IPS-18a (cell line): ENCODE results near the gene ARHGAP23.

Experiments
- H3K27ac ChIP-seq: one replicate; pipeline ENCODE4 v1.5.1; 2013; ENCODE audit warnings: low read length
- H3K27me3 ChIP-seq: one replicate; pipeline ENCODE4 v1.6.1; 2013; ENCODE audit warnings: mild to moderate bottlenecking, low read length; ENCODE audit not compliant: control insufficient read depth, insufficient read depth
- H3K36me3 ChIP-seq: one replicate; pipeline ENCODE4 v1.6.1; 2013; ENCODE audit warnings: low read depth, low read length; ENCODE audit not compliant: control insufficient read depth
- H3K4me1 ChIP-seq: one replicate; pipeline ENCODE4 v1.6.1; 2013; ENCODE audit warnings: low read depth, low read length; ENCODE audit not compliant: control insufficient read depth
- H3K4me3 ChIP-seq: one replicate; pipeline ENCODE4 v1.5.1; 2013; ENCODE audit warnings: low read length
- H3K9ac ChIP-seq: one replicate; pipeline ENCODE4 v1.6.1; 2013; ENCODE audit warnings: mild to moderate bottlenecking, low read length, moderate library complexity
- H3K9me3 ChIP-seq: one replicate; pipeline ENCODE4 v1.6.1; 2013; ENCODE audit warnings: low read depth, low read length; ENCODE audit not compliant: control insufficient read depth

ARHGAP23 gene, protein sequence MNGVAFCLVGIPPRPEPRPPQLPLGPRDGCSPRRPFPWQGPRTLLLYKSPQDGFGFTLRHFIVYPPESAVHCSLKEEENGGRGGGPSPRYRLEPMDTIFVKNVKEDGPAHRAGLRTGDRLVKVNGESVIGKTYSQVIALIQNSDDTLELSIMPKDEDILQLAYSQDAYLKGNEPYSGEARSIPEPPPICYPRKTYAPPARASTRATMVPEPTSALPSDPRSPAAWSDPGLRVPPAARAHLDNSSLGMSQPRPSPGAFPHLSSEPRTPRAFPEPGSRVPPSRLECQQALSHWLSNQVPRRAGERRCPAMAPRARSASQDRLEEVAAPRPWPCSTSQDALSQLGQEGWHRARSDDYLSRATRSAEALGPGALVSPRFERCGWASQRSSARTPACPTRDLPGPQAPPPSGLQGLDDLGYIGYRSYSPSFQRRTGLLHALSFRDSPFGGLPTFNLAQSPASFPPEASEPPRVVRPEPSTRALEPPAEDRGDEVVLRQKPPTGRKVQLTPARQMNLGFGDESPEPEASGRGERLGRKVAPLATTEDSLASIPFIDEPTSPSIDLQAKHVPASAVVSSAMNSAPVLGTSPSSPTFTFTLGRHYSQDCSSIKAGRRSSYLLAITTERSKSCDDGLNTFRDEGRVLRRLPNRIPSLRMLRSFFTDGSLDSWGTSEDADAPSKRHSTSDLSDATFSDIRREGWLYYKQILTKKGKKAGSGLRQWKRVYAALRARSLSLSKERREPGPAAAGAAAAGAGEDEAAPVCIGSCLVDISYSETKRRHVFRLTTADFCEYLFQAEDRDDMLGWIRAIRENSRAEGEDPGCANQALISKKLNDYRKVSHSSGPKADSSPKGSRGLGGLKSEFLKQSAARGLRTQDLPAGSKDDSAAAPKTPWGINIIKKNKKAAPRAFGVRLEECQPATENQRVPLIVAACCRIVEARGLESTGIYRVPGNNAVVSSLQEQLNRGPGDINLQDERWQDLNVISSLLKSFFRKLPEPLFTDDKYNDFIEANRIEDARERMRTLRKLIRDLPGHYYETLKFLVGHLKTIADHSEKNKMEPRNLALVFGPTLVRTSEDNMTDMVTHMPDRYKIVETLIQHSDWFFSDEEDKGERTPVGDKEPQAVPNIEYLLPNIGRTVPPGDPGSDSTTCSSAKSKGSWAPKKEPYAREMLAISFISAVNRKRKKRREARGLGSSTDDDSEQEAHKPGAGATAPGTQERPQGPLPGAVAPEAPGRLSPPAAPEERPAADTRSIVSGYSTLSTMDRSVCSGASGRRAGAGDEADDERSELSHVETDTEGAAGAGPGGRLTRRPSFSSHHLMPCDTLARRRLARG (N-terminal part only)

GRCh38 chr17:38428112-38428642 is at the start of gene ARHGAP23:
ARHGAP23 (plus strand) TSS chr17:38428464; CDS start chr17:38428486, 22 bp downstream.
- Histone ChIP-seq H3K4me3 (peak within 1 kb of the TSS; percentile 64), H3K4me1 (peaks cover 17% of the 10 kb centered on the region), H3K27me3 (no peaks in the 10 kb centered on the region), H3K36me3 (no peaks in the 10 kb centered on the region), H3K9me3 (no peaks in the 10 kb centered on the region), H3K9ac (peak within 1 kb of the TSS; percentile 34), H3K27ac (no peak within 1 kb of the TSS)

- Histone ChIP-seq H3K4me1 (no peaks in the 10 kb centered on the region), H3K9me3 (no peaks in the 10 kb centered on the region), H3K27ac (no peak overlapping the region), H3K36me3 (peaks cover 23% of the 10 kb centered on the region), H3K4me3 (no peak overlapping the region), H3K9ac (no peak overlapping the region), H3K27me3 (no peaks in the 10 kb centered on the region)
These were observed 48.8 kb upstream of the ARHGAP23 start for GRCh38 chr17:38379448-38379847.

DNA sequence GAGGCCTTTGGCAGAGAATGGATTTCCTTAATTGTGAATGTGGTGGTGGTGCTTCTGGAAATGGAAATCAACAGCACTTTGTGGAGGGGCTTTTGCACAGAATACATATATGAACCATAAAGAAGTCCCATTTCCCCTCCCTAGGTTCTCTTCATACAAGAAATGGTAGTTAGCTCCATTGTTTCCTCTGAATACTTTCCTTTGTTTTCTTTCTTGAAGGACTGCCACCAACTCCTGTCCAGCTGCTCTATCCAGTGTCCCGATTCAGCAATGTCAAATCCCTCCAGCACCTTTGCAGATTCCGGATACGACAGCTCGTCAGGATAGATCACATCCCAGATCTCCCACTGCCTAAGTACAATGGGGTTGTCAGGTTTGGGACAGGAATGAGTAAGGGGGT is 33.2 kb upstream of the ARHGAP23 start:
- peaks cover 35% of the 10 kb centered on the region for H3K36me3 ChIP-seq
- no peaks in the 10 kb centered on the region for H3K4me1 ChIP-seq
- no peaks in the 10 kb centered on the region for H3K27me3 ChIP-seq
- H3K4me3 ChIP-seq: no peak overlapping the region
- no peak overlapping the region for H3K27ac ChIP-seq
- no peaks in the 10 kb centered on the region for H3K9me3 ChIP-seq
- H3K9ac ChIP-seq: no peak overlapping the region

GRCh38 chr17:38397227-38397626 is 31.0 kb upstream of the ARHGAP23 start:
- no peaks in the 10 kb centered on the region for H3K9me3 ChIP-seq
- no peaks in the 10 kb centered on the region for H3K4me1 ChIP-seq
- no peak overlapping the region for H3K4me3 ChIP-seq
- no peaks in the 10 kb centered on the region for H3K27me3 ChIP-seq
- H3K9ac ChIP-seq: no peak overlapping the region
- peaks cover 50% of the 10 kb centered on the region for H3K36me3 ChIP-seq
- H3K27ac ChIP-seq: no peak overlapping the region

GRCh38 chr17:38400286-38400685 is 28.0 kb upstream of the ARHGAP23 start:
- peaks cover 46% of the 10 kb centered on the region for H3K36me3 ChIP-seq
- H3K4me1 ChIP-seq: peaks cover 25% of the 10 kb centered on the region
- H3K27me3 ChIP-seq: no peaks in the 10 kb centered on the region
- no peak overlapping the region for H3K4me3 ChIP-seq
- no peak overlapping the region for H3K27ac ChIP-seq
- no peaks in the 10 kb centered on the region for H3K9me3 ChIP-seq
- H3K9ac ChIP-seq: no peak overlapping the region

GRCh38 chr17:38401459-38401858 is 26.8 kb upstream of the ARHGAP23 start:
- Histone ChIP-seq H3K27ac (no peak overlapping the region), H3K4me1 (peaks cover 26% of the 10 kb centered on the region), H3K27me3 (no peaks in the 10 kb centered on the region), H3K36me3 (peaks cover 34% of the 10 kb centered on the region), H3K9me3 (no peaks in the 10 kb centered on the region), H3K4me3 (no peak overlapping the region), H3K9ac (no peak overlapping the region)

GRCh38 chr17:38402897-38403296 is 25.4 kb upstream of the ARHGAP23 start:
- no peaks in the 10 kb centered on the region for H3K27me3 ChIP-seq
- H3K9me3 ChIP-seq: no peaks in the 10 kb centered on the region
- peaks cover 26% of the 10 kb centered on the region for H3K4me1 ChIP-seq
- no peak overlapping the region for H3K27ac ChIP-seq
- peaks cover 26% of the 10 kb centered on the region for H3K36me3 ChIP-seq
- no peak overlapping the region for H3K9ac ChIP-seq
- no peak overlapping the region for H3K4me3 ChIP-seq

GRCh38 chr17:38403491-38403890 is 24.8 kb upstream of the ARHGAP23 start:
- Histone ChIP-seq H3K27me3 (no peaks in the 10 kb centered on the region), H3K36me3 (peaks cover 26% of the 10 kb centered on the region), H3K4me1 (peaks cover 26% of the 10 kb centered on the region), H3K9ac (peak overlapping the region; percentile 16), H3K4me3 (peak overlapping the region; percentile 2), H3K9me3 (no peaks in the 10 kb centered on the region), H3K27ac (no peak overlapping the region)

GRCh38 chr17:38404174-38404943 is 23.9 kb upstream of the ARHGAP23 start:
- H3K36me3 ChIP-seq: peaks cover 22% of the 10 kb centered on the region
- H3K4me3 ChIP-seq: peak overlapping the region; percentile 2
- H3K4me1 ChIP-seq: peaks cover 26% of the 10 kb centered on the region
- no peak overlapping the region for H3K27ac ChIP-seq
- no peaks in the 10 kb centered on the region for H3K9me3 ChIP-seq
- no peaks in the 10 kb centered on the region for H3K27me3 ChIP-seq
- peak overlapping the region; percentile 16 for H3K9ac ChIP-seq

- Histone ChIP-seq H3K4me1 (peaks cover 26% of the 10 kb centered on the region), H3K9ac (no peak overlapping the region), H3K27me3 (no peaks in the 10 kb centered on the region)
These were observed 22.6 kb upstream of the ARHGAP23 start for GRCh38 chr17:38405654-38406053.

More at GRCh38 chr17:38405654-38406053, 22.6 kb upstream of the ARHGAP23 start:
- Histone ChIP-seq H3K9me3 (no peaks in the 10 kb centered on the region), H3K36me3 (peaks cover 9% of the 10 kb centered on the region), H3K4me3 (no peak overlapping the region), H3K27ac (no peak overlapping the region)
